ENCODE measurements around the gene ZNF529. TPM values are rescaled to one million over a fixed set of nuclear protein-coding genes. Genes with fewer than 3 reads are reported as not detected.

Gene ZNF529
- total RNA-seq = 7.2 and 7.5 TPM in 2 replicates

GRCh38 chr19:36573020-36573894 is at the start of gene ZNF529:
ZNF529 (minus strand) TSS chr19:36573292; CDS start chr19:36572346, 946 bp downstream.

GRCh38 chr19:36605101-36605876 is 32.2 kb upstream of the ZNF529 start, which contains the start of gene ZNF382:
ZNF382 (plus strand) TSS chr19:36605313; CDS start chr19:36609915, 4,602 bp downstream.

GRCh38 chr19:36528194-36528920 is 44.7 kb downstream of the ZNF529 start, which contains the start of gene ZNF260:
ZNF260 (minus strand) TSS chr19:36528271; CDS start chr19:36515238, 13,033 bp downstream.

Other genes with a start within 250 kb of the ZNF529 start
- gene ZFP14, start 194.1 kb downstream of the ZNF529 start, total RNA-seq = 2.0 and 3.4 TPM in 2 replicates
- gene ZFP82, start 154.6 kb downstream of the ZNF529 start, total RNA-seq = 4.6 and 4.9 TPM in 2 replicates
- gene ZNF566, start 83.7 kb downstream of the ZNF529 start, total RNA-seq = 8.2 and 9.1 TPM in 2 replicates
- 18.1 and 20.3 TPM in 2 replicates for gene ZNF260, start 45.0 kb downstream of the ZNF529 start, total RNA-seq
- gene ZNF382, start 32.0 kb upstream of the ZNF529 start, total RNA-seq = 7.3 and 7.5 TPM in 2 replicates
- 4.6 and 7.2 TPM in 2 replicates for gene ZNF461, start 93.5 kb upstream of the ZNF529 start, total RNA-seq
- gene ZNF567, start 114.3 kb upstream of the ZNF529 start, total RNA-seq = 5.6 and 7.6 TPM in 2 replicates
- 4.9 and 6.5 TPM in 2 replicates for gene ZNF850, start 199.5 kb upstream of the ZNF529 start, total RNA-seq